Measurements from ENCODE around the gene RETSAT.
"Not testable (repeated sequence)": the region's sequence is repeated elsewhere in the genome, so short reads cannot be mapped to it uniquely, and the experiment has no call there.

Gene RETSAT

GRCh38 chr2:85330839-85331636 is 23.3 kb downstream of the RETSAT start:
- Histone ChIP-seq H3K27ac (no peak overlapping the region), H3K4me3 (no peak overlapping the region)
- DNase-seq (ENCODE audit: low spot score), result no peak
- TF ChIP-seq CTCF (IDR thresholded peaks at IDR 0.05), result no peak

- DNase-seq (ENCODE audit: low spot score); H3K27ac ChIP-seq; H3K4me3 ChIP-seq: not testable (repeated sequence)
Measured at GRCh38 chr2:85329701-85330100, 24.6 kb downstream of the RETSAT start.

GRCh38 chr2:85329181-85329651 is 25.1 kb downstream of the RETSAT start:
- no peak overlapping the region for H3K4me3 ChIP-seq
- no peak for DNase-seq (ENCODE audit: low spot score)

GRCh38 chr2:85327822-85328617 is 26.3 kb downstream of the RETSAT start, which contains the start of gene TGOLN2:
TSS of gene TGOLN2 (minus strand) at chr2:85327989. CDS start at chr2:85327962, 27 bp downstream.
- no peak for TF ChIP-seq CTCF (IDR thresholded peaks at IDR 0.05)
- DNase-seq (ENCODE audit: low spot score), result peak; percentile 94
- peak within 1 kb of the TSS; percentile 83 for H3K4me3 ChIP-seq
- peak within 1 kb of the TSS; percentile 91 to 94 for H3K27ac ChIP-seq

More at GRCh38 chr2:85329181-85329651, 25.1 kb downstream of the RETSAT start:
- no peak for TF ChIP-seq CTCF (IDR thresholded peaks at IDR 0.05)
- H3K27ac ChIP-seq, result no peak overlapping the region

GRCh38 chr2:85327160-85327821 is 27.0 kb downstream of the RETSAT start:
- Histone ChIP-seq H3K27ac (peak overlapping the region; percentile 91 to 94), H3K4me3 (peak overlapping the region; percentile 83)
- DNase-seq (ENCODE audit: low spot score), result peak; percentile 79
- no peak for TF ChIP-seq CTCF (IDR thresholded peaks at IDR 0.05)

- DNase-seq (ENCODE audit: low spot score), result no peak
- no peak for TF ChIP-seq CTCF (IDR thresholded peaks at IDR 0.05)
- H3K4me3 ChIP-seq, result peak overlapping the region; percentile 83
- H3K27ac ChIP-seq, result peak overlapping the region; percentile 91 to 94
Measured at GRCh38 chr2:85326406-85327159, 27.7 kb downstream of the RETSAT start.
